Ovary (tissue), 3 donors: ENCODE measurements around the gene CD3E.

Source experiments
- CTCF ChIP-seq, 3 donors: fragments of 450-650 bp in 2 of 3; fragments of 200-600 bp in 1 of 3; IDR thresholded peaks; one replicate each; pipeline versions ENCODE4 v1.5.1 to v1.8.0; 2016 to 2022; ENCODE audit warnings: antibody characterized with exemption in 3 of 3, mild to moderate bottlenecking in 1 of 3
- EP300 ChIP-seq: sonication (generic); formaldehyde crosslinking; IDR thresholded peaks from one replicate; pipeline ENCODE4 v1.6.1; 2017; ENCODE audit warnings: antibody characterized with exemption
- POLR2A ChIP-seq: fragments of 450-650 bp; IDR thresholded peaks from one replicate; pipeline ENCODE4 v1.6.1; 2017; ENCODE audit warnings: antibody characterized with exemption, mild to moderate bottlenecking, moderate library complexity
- donor health status: DM: no; HTN: no; CAD: no.

- TF ChIP-seq CTCF (IDR thresholded peaks at IDR 0.05): no peak
- no peak for TF ChIP-seq POLR2A
- TF ChIP-seq EP300: no peak
Observed at GRCh38 chr11:118287006-118287405, 17.5 kb upstream of the CD3E start.
